ENCODE data around the gene CCDC122. TPM values are rescaled to one million over a fixed set of nuclear protein-coding genes. Genes with fewer than 3 reads are reported as not detected.

Gene CCDC122
- total RNA-seq, 3 donors from 2014 or later: 5.9 to 50.9 (median 13.9) TPM

GRCh38 chr13:43877766-43878165, 1.8 kb downstream of the CCDC122 start:
- Histone ChIP-seq H3K4me3 (no peak overlapping the region), H3K9me3 (no peaks in the 10 kb centered on the region), H3K27ac (no peak overlapping the region), H3K4me1 (no peaks in the 10 kb centered on the region), H3K27me3 (no peaks in the 10 kb centered on the region), H3K36me3 (no peaks in the 10 kb centered on the region)
- no peak for DNase-seq (ENCODE audit: low spot score in 2 of 2)
- intact Hi-C loops (cut with DNase I; ENCODE audit: low total_unique reads): no loop called here
- no peak for TF ChIP-seq POLR2A (IDR thresholded peaks at IDR 0.05)
- TF ChIP-seq CTCF (IDR thresholded peaks at IDR 0.05): no peak
- TF ChIP-seq POLR2AphosphoS5 (IDR thresholded peaks at IDR 0.05): no peak

- TF ChIP-seq CTCF (IDR thresholded peaks at IDR 0.05) (no peak), POLR2A (IDR thresholded peaks at IDR 0.05) (no peak), POLR2AphosphoS5 (IDR thresholded peaks at IDR 0.05) (no peak)
- H3K27ac ChIP-seq: no peak overlapping the region
- no peaks in the 10 kb centered on the region for H3K36me3 ChIP-seq
- H3K4me3 ChIP-seq: no peak overlapping the region
- H3K4me1 ChIP-seq: no peaks in the 10 kb centered on the region
- H3K27me3 ChIP-seq: no peaks in the 10 kb centered on the region
- H3K9me3 ChIP-seq: no peaks in the 10 kb centered on the region
- DNase-seq (ENCODE audit: low spot score in 2 of 2): no peak
- intact Hi-C loops (cut with DNase I; ENCODE audit: low total_unique reads): no loop called here
Observed at GRCh38 chr13:43877326-43877725, 2.2 kb downstream of the CCDC122 start.

- Histone ChIP-seq H3K36me3 (no peaks in the 10 kb centered on the region), H3K27me3 (no peaks in the 10 kb centered on the region), H3K27ac (no peak overlapping the region), H3K4me1 (no peaks in the 10 kb centered on the region), H3K4me3 (no peak overlapping the region), H3K9me3 (no peaks in the 10 kb centered on the region)
- no peak for TF ChIP-seq CTCF (IDR thresholded peaks at IDR 0.05)
- no peak for TF ChIP-seq POLR2A (IDR thresholded peaks at IDR 0.05)
- no peak for TF ChIP-seq POLR2AphosphoS5 (IDR thresholded peaks at IDR 0.05)
- no peak for DNase-seq (ENCODE audit: low spot score in 2 of 2)
- intact Hi-C loops (cut with DNase I; ENCODE audit: low total_unique reads): no loop called here
Observed at GRCh38 chr13:43876366-43876765, 3.2 kb downstream of the CCDC122 start.

- no peaks in the 10 kb centered on the region for H3K27me3 ChIP-seq
- H3K36me3 ChIP-seq: no peaks in the 10 kb centered on the region
- H3K9me3 ChIP-seq: no peaks in the 10 kb centered on the region
- no peak for DNase-seq (ENCODE audit: low spot score in 2 of 2)
- intact Hi-C loops (cut with DNase I; ENCODE audit: low total_unique reads): no loop called here
- no peaks in the 10 kb centered on the region for H3K4me1 ChIP-seq
- peak overlapping the region in 1 of 2 donors; percentile 2 for H3K27ac ChIP-seq
- no peak overlapping the region for H3K4me3 ChIP-seq
- TF ChIP-seq POLR2AphosphoS5 (IDR thresholded peaks at IDR 0.05) (no peak), CTCF (IDR thresholded peaks at IDR 0.05) (peak in 2 of 3 donors; percentile 38 to 52), POLR2A (IDR thresholded peaks at IDR 0.05) (no peak)
Observed at GRCh38 chr13:43874504-43875092, 4.9 kb downstream of the CCDC122 start.

GRCh38 chr13:43872181-43872580, 7.4 kb downstream of the CCDC122 start:
- H3K4me1 ChIP-seq: no peaks in the 10 kb centered on the region
- no peaks in the 10 kb centered on the region for H3K36me3 ChIP-seq
- TF ChIP-seq CTCF (IDR thresholded peaks at IDR 0.05): no peak
- no peak for TF ChIP-seq POLR2A (IDR thresholded peaks at IDR 0.05)
- no peak for TF ChIP-seq POLR2AphosphoS5 (IDR thresholded peaks at IDR 0.05)
- H3K27me3 ChIP-seq: no peaks in the 10 kb centered on the region
- no peak overlapping the region for H3K27ac ChIP-seq
- no peak for DNase-seq (ENCODE audit: low spot score in 2 of 2)
- no peaks in the 10 kb centered on the region for H3K9me3 ChIP-seq
- no peak overlapping the region for H3K4me3 ChIP-seq
- intact Hi-C loops (cut with DNase I; ENCODE audit: low total_unique reads): no loop called here
